ENCODE results near the gene ZNF516.

Gene ZNF516

GRCh38 chr18:76528477-76529432 is 33.7 kb upstream of the ZNF516 start (continued):
- TF ChIP-seq PRDM4 (tag by site-specific recombination; IDR thresholded peaks at IDR 0.05) (peak; percentile 57; the same call in 1 of the 2 replicates), ZBTB8A (tag by site-specific recombination; IDR thresholded peaks at IDR 0.05) (peak; percentile 68), PRDM1 (tag by site-specific recombination; IDR thresholded peaks at IDR 0.05) (peak; percentile 44; the same call in 1 of the 2 replicates), GLIS1 (tag by site-specific recombination; IDR thresholded peaks at IDR 0.05) (no peak; the same call in none of the 2 replicates), TRIM28 (IDR thresholded peaks at IDR 0.05; ENCODE audit: borderline replicate concordance, low read length) (no peak), BCL6B (tag by site-specific recombination; IDR thresholded peaks at IDR 0.05) (no peak), ZNF354C (tag by site-specific recombination; IDR thresholded peaks at IDR 0.05; ENCODE audit: borderline replicate concordance, low read depth) (no peak), ZNF24 (tag by site-specific recombination; IDR thresholded peaks at IDR 0.05) (no peak), ZNF629 (tag by site-specific recombination; IDR thresholded peaks at IDR 0.05) (0 out of 2 replicates have a peak, but pooled peaks have one; percentile 22), SCRT2 (tag by site-specific recombination; IDR thresholded peaks at IDR 0.05) (no peak), SP2 (tag by site-specific recombination; IDR thresholded peaks at IDR 0.05) (no peak), ZFP41 (tag by site-specific recombination; IDR thresholded peaks at IDR 0.05; ENCODE audit: borderline replicate concordance) (no peak), IKZF3 (tag by site-specific recombination; IDR thresholded peaks at IDR 0.05) (no peak), ZNF792 (tag by site-specific recombination; IDR thresholded peaks at IDR 0.05) (no peak), ZNF335 (tag by site-specific recombination; conservative IDR thresholded peaks at IDR 0.05) (peak; percentile 87), ZNF26 (tag by site-specific recombination; IDR thresholded peaks at IDR 0.05) (no peak), SALL2 (tag by site-specific recombination; IDR thresholded peaks at IDR 0.05; ENCODE audit: borderline replicate concordance) (no peak), ZNF48 (tag by site-specific recombination; IDR thresholded peaks at IDR 0.05) (no peak), ZNF707 (tag by site-specific recombination; IDR thresholded peaks at IDR 0.05) (no peak), ZNF596 (tag by site-specific recombination; IDR thresholded peaks at IDR 0.05) (no peak), TCF7L2 (IDR thresholded peaks at IDR 0.05; ENCODE audit: borderline replicate concordance, low read depth, low read length) (no peak), ZXDB (tag by site-specific recombination; IDR thresholded peaks at IDR 0.05) (peak; percentile 90), ZNF560 (tag by site-specific recombination; IDR thresholded peaks at IDR 0.05; ENCODE audit: borderline replicate concordance) (no peak), ZBTB48 (tag by site-specific recombination; IDR thresholded peaks at IDR 0.05) (no peak), ZNF350 (tag by site-specific recombination; IDR thresholded peaks at IDR 0.05) (no peak), ZNF140 (tag by site-specific recombination; IDR thresholded peaks at IDR 0.05) (no peak), GLIS2 (tag by site-specific recombination; IDR thresholded peaks at IDR 0.05) (peak; percentile 75; the same call in 1 of the 2 replicates), MZF1 (tag by site-specific recombination; IDR thresholded peaks at IDR 0.05; ENCODE audit: borderline replicate concordance) (no peak), AEBP2 (tag by site-specific recombination; IDR thresholded peaks at IDR 0.05; ENCODE audit: borderline replicate concordance) (no peak), ZNF394 (tag by site-specific recombination; IDR thresholded peaks at IDR 0.05; ENCODE audit: borderline replicate concordance) (no peak), ZNF341 (tag by site-specific recombination; IDR thresholded peaks at IDR 0.05; ENCODE audit: low read depth) (peak; percentile 41)
- TF ChIP-seq, protein P1, sequence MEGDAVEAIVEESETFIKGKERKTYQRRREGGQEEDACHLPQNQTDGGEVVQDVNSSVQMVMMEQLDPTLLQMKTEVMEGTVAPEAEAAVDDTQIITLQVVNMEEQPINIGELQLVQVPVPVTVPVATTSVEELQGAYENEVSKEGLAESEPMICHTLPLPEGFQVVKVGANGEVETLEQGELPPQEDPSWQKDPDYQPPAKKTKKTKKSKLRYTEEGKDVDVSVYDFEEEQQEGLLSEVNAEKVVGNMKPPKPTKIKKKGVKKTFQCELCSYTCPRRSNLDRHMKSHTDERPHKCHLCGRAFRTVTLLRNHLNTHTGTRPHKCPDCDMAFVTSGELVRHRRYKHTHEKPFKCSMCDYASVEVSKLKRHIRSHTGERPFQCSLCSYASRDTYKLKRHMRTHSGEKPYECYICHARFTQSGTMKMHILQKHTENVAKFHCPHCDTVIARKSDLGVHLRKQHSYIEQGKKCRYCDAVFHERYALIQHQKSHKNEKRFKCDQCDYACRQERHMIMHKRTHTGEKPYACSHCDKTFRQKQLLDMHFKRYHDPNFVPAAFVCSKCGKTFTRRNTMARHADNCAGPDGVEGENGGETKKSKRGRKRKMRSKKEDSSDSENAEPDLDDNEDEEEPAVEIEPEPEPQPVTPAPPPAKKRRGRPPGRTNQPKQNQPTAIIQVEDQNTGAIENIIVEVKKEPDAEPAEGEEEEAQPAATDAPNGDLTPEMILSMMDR (tag by site-specific recombination; IDR thresholded peaks at IDR 0.05), result peak; percentile 36; the same call in 1 of the 2 replicates

Measured in HEK293 (cell line).